Measurements from ENCODE around the gene UTRN.

Gene UTRN

GRCh38 chr6:144314562-144314961 lies 29.4 kb downstream of the UTRN start:
- no peak for DNase-seq

GRCh38 chr6:144315226-144315980 lies 30.3 kb downstream of the UTRN start:
- DNase-seq, result no peak

GRCh38 chr6:144315981-144316861 lies 31.1 kb downstream of the UTRN start:
- DNase-seq, result no peak

- DNase-seq, result no peak
Observed at GRCh38 chr6:144316862-144317195, 31.7 kb downstream of the UTRN start.

- no peak for DNase-seq
Observed at GRCh38 chr6:144317736-144318135, 32.6 kb downstream of the UTRN start.

- DNase-seq, result peak; percentile 57
Observed at GRCh38 chr6:144319211-144319610, 34.1 kb downstream of the UTRN start.

- DNase-seq, result no peak
Observed at GRCh38 chr6:144320741-144321140, 35.6 kb downstream of the UTRN start.

- DNase-seq, result no peak
Observed at GRCh38 chr6:144321839-144322591, 36.9 kb downstream of the UTRN start.

GRCh38 chr6:144325232-144325631 lies 40.1 kb downstream of the UTRN start:
- no peak for DNase-seq

- DNase-seq, result no peak
Observed at GRCh38 chr6:144326393-144326792, 41.3 kb downstream of the UTRN start.

- DNase-seq, result no peak
Observed at GRCh38 chr6:144327081-144327480, 41.9 kb downstream of the UTRN start.

- no peak for DNase-seq
Observed at GRCh38 chr6:144330017-144330987, 45.2 kb downstream of the UTRN start.

GRCh38 chr6:144331491-144331969 lies 46.4 kb downstream of the UTRN start:
- no peak for DNase-seq

- DNase-seq, result no peak
Observed at GRCh38 chr6:144332177-144332576, 47.0 kb downstream of the UTRN start.

- peak; percentile 44 for DNase-seq
Observed at GRCh38 chr6:144334150-144334708, 49.1 kb downstream of the UTRN start.
